HCT116 (cell line): ENCODE data around the gene PLA2G12B. TPM values are rescaled to one million over a fixed set of nuclear protein-coding genes. Genes with fewer than 3 reads are reported as not detected.

Experiments
- ATAC-seq: fragments of 200-7000 bp; cut with Tn5 transposase; 2 replicates; pipeline ENCODE4 v1.9.1; 2020; ENCODE audit warnings: mild to moderate bottlenecking, moderate library complexity
- BruUV-seq: library from RNA; stranded (reverse); fragments of 400-500 nt; replicated peaks from 2 replicates; lab custom pipeline; 2021; lab: Mats Ljungman, UMichigan
- CTCF ChIA-PET: fragments of 300-600 bp; sonication (Branson Sonifier 250); formaldehyde crosslinking; loops from one replicate; lab custom pipeline; 2021; ENCODE audit warnings: antibody characterized with exemption; lab: Charles Lee
- POLR2A ChIA-PET: fragments of 300-600, 350-600 bp; sonication (Branson Sonifier 250); formaldehyde crosslinking; loops from one replicate; lab custom pipeline; 2021; ENCODE audit warnings: antibody characterized with exemption; lab: Charles Lee
- RAD21 ChIA-PET, 2 experiments: fragments of 300-600 bp; sonication (Branson Sonifier 250); formaldehyde crosslinking; loops; one replicate each; lab custom pipeline; 2023; ENCODE audit warnings: low total read pairs in 2 of 2; ENCODE audit not compliant: uncharacterized antibody in 2 of 2, unreplicated experiment in 2 of 2, low non-redundant PET in 1 of 2; lab: Charles Lee
- DNase-seq: peaks from one replicate; pipeline ENCODE4 v3.0.0-alpha.2; 2010; ENCODE audit warnings: low read depth, low spot score
- H2AFZ ChIP-seq: fragments of 200-600 bp; shearing (Covaris generic), sonication (generic); 2 replicates; pipeline ENCODE4 v1.6.1; 2017; ENCODE audit warnings: low read depth, mixed run types, mixed read lengths, antibody characterized with exemption, low read length; ENCODE audit not compliant: poor library complexity, severe bottlenecking
- H3K27ac ChIP-seq: 2 replicates; pipeline ENCODE4 v1.5.1; 2012; ENCODE audit warnings: low read depth, low read length
- H3K27me3 ChIP-seq: fragments of 200-600 bp; sonication (generic); 2 replicates; pipeline ENCODE4 v1.6.1; 2016; ENCODE audit warnings: mixed run types, low read length, mixed read lengths; ENCODE audit not compliant: insufficient read depth
- H3K36me3 ChIP-seq, 2 experiments: fragments of 200-500 bp in 1 of 2; fragments of 200-600 bp in 1 of 2; sonication (Bioruptor generic) in 1 of 2; sonication (generic) in 1 of 2; 2 replicates each; pipeline versions ENCODE4 v1.5.1 to v1.6.1; 2014 to 2016; ENCODE audit warnings: low read length in 2 of 2, inconsistent platforms in 1 of 2, mixed read lengths in 1 of 2, mixed run types in 1 of 2; ENCODE audit not compliant: insufficient read depth in 2 of 2, control insufficient read depth in 1 of 2
- H3K4me1 ChIP-seq, 2 experiments: fragments of 200-600 bp in 1 of 2; sonication (generic) in 1 of 2; 2 replicates each; pipeline versions ENCODE4 v1.5.1 to v1.6.1; 2012 to 2017; ENCODE audit warnings: low read length in 2 of 2, inconsistent platforms in 1 of 2, mild to moderate bottlenecking in 1 of 2, mixed read lengths in 1 of 2, mixed run types in 1 of 2, moderate library complexity in 1 of 2; ENCODE audit not compliant: insufficient read depth in 2 of 2, control insufficient read depth in 1 of 2
- H3K4me2 ChIP-seq: fragments of 200-600 bp; sonication (generic); 2 replicates; pipeline ENCODE4 v1.6.1; 2017; ENCODE audit warnings: mixed run types, low read length, mixed read lengths
- H3K4me3 ChIP-seq, 2 experiments: fragments of 200-600 bp in 1 of 2; sonication (generic) in 1 of 2; replicated peaks in 1 of 2; 2 replicates each; pipeline ENCODE4 v1.5.1; 2011 to 2016; ENCODE audit warnings: low read length in 2 of 2, control low read depth in 1 of 2, low read depth in 1 of 2, mild to moderate bottlenecking in 1 of 2, mixed read lengths in 1 of 2, mixed run types in 1 of 2
- H3K79me2 ChIP-seq: fragments of 200-600 bp; sonication (generic); 2 replicates; pipeline ENCODE4 v1.6.1; 2017; ENCODE audit warnings: mild to moderate bottlenecking, mixed run types, low read length, moderate library complexity, mixed read lengths; ENCODE audit not compliant: insufficient read depth
- H3K9ac ChIP-seq: fragments of 200-600 bp; sonication (generic); 2 replicates; pipeline ENCODE4 v1.6.1; 2016; ENCODE audit warnings: low read length, mixed read lengths
- H3K9me2 ChIP-seq: fragments of 200-600 bp; sonication (generic), shearing (Covaris generic); 2 replicates; pipeline ENCODE4 v1.6.1; 2017; ENCODE audit warnings: mixed run types, mild to moderate bottlenecking, moderate library complexity; ENCODE audit not compliant: insufficient read depth
- H3K9me3 ChIP-seq, 2 experiments: fragments of 200-500 bp in 1 of 2; fragments of 200-600 bp in 1 of 2; sonication (Bioruptor generic) in 1 of 2; sonication (generic) in 1 of 2; 2 replicates each; pipeline ENCODE4 v1.6.1; 2014 to 2017; ENCODE audit warnings: low read length in 2 of 2, mixed read lengths in 2 of 2, inconsistent platforms in 1 of 2, low read depth in 1 of 2, mild to moderate bottlenecking in 1 of 2, mixed run types in 1 of 2, moderate library complexity in 1 of 2; ENCODE audit not compliant: control insufficient read depth in 1 of 2, insufficient read depth in 1 of 2
- H4K20me1 ChIP-seq: fragments of 200-600 bp; sonication (generic), shearing (Covaris generic); 2 replicates; pipeline ENCODE4 v1.6.1; 2017; ENCODE audit warnings: mixed run types, mild to moderate bottlenecking, moderate library complexity; ENCODE audit not compliant: insufficient read depth
- CBX3 ChIP-seq: IDR thresholded peaks from 2 replicates; pipeline ENCODE4 v1.6.1; 2012; ENCODE audit warnings: low read depth
- CEBPB ChIP-seq: IDR thresholded peaks from 2 replicates; pipeline ENCODE4 v1.6.1; 2012; ENCODE audit warnings: low read depth
- CTCF ChIP-seq, 3 experiments: fragments of 200-600 bp in 1 of 3; sonication (generic) in 1 of 3; IDR thresholded peaks in 2 of 3; conservative IDR thresholded peaks in 1 of 3; 2 replicates each; pipeline ENCODE4 v1.5.1; 2012 to 2017; ENCODE audit warnings: low read depth in 2 of 3, low read length in 2 of 3, antibody characterized with exemption in 1 of 3, borderline replicate concordance in 1 of 3, control low read depth in 1 of 3, mild to moderate bottlenecking in 1 of 3, mixed read lengths in 1 of 3, mixed run types in 1 of 3, moderate library complexity in 1 of 3; ENCODE audit not compliant: insufficient read depth in 1 of 3
- EZH2 ChIP-seq: fragments of 200-600 bp; sonication (generic); IDR thresholded peaks from 2 replicates; pipeline ENCODE4 v1.6.1; 2017; ENCODE audit warnings: antibody characterized with exemption, mixed run types
- EZH2phosphoT487 ChIP-seq: fragments of 200-600 bp; IDR thresholded peaks from 2 replicates; pipeline ENCODE4 v1.6.1; 2018; ENCODE audit warnings: antibody characterized with exemption, borderline replicate concordance
- FOSL1 ChIP-seq: IDR thresholded peaks from 2 replicates; pipeline ENCODE4 v1.6.1; 2012; ENCODE audit warnings: low read depth
- RAD21 ChIP-seq: IDR thresholded peaks from 2 replicates; pipeline ENCODE4 v1.6.1; 2012; ENCODE audit warnings: low read depth, mild to moderate bottlenecking
- REST ChIP-seq: IDR thresholded peaks from 2 replicates; pipeline ENCODE4 v1.6.1; 2012; ENCODE audit warnings: low read depth
- SIN3A ChIP-seq: IDR thresholded peaks from 2 replicates; pipeline ENCODE4 v1.6.1; 2012; ENCODE audit warnings: low read depth
- SP1 ChIP-seq: IDR thresholded peaks from 2 replicates; pipeline ENCODE4 v1.6.1; 2012; ENCODE audit warnings: low read depth
- TCF7L2 ChIP-seq: IDR thresholded peaks from 2 replicates; pipeline ENCODE4 v1.7.0; 2011; ENCODE audit warnings: borderline replicate concordance, inconsistent platforms; ENCODE audit not compliant: insufficient read depth, insufficient read length; ENCODE audit errors: extremely low read depth
- YY1 ChIP-seq: IDR thresholded peaks from 2 replicates; pipeline ENCODE4 v1.6.1; 2011; ENCODE audit warnings: low read length, low read depth, moderate library complexity, mild to moderate bottlenecking; ENCODE audit not compliant: insufficient replicate concordance; ENCODE audit errors: extremely low read depth
- ZBTB33 ChIP-seq: IDR thresholded peaks from 2 replicates; pipeline ENCODE4 v1.6.1; 2011; ENCODE audit warnings: mild to moderate bottlenecking, low read length, moderate library complexity; ENCODE audit not compliant: insufficient replicate concordance; ENCODE audit errors: extremely low read depth
- ZNF274 ChIP-seq: fragments of 200-500 bp; sonication (Bioruptor generic); IDR thresholded peaks from 2 replicates; pipeline ENCODE4 v1.6.1; 2014; ENCODE audit warnings: mild to moderate bottlenecking, low read depth, low read length, inconsistent platforms
- intact Hi-C: fragments of 100-400 bp; cut with micrococcal nuclease; formaldehyde crosslinking; loops from 2 replicates; pipeline ENCODE4 v1.10.0; 2022
- total RNA-seq: library from RNA; stranded (reverse); gene quantifications from one replicate; pipeline ENCODE4 v1.2.1, GENCODE V29; 2021; ENCODE audit not compliant: unreplicated experiment

PLA2G12B gene
- total RNA-seq, 1 experiment from 2014 or later, result not detected

GRCh38 chr10:72899545-72899944 lies 55.1 kb downstream of the PLA2G12B start (continued):
- no peak for TF ChIP-seq SIN3A
- TF ChIP-seq, all 23 proteins: peak for 0

- intact Hi-C loops, result no loop called here
- DNase-seq, result no peak
- RAD21 ChIA-PET, result no interaction called here
- TF ChIP-seq CTCF (IDR thresholded peaks at IDR 0.05 in 2 of 3, conservative IDR thresholded peaks at IDR 0.05 in 1 of 3; ENCODE audit: borderline replicate concordance in 1 of 3, insufficient read depth in 1 of 3, low read depth in 2 of 3, low read length in 2 of 3) (no peak), ZNF274 (no peak), TCF7L2 (no peak), EZH2phosphoT487 (no peak), YY1 (no peak), RAD21 (no peak), SP1 (no peak), FOSL1 (no peak), CBX3 (no peak), ZBTB33 (no peak), REST (no peak), CEBPB (no peak), SIN3A (no peak), EZH2 (no peak)
- CTCF ChIA-PET, result no interaction called here
- Histone ChIP-seq H3K4me1 (no peaks in the 10 kb centered on the region), H3K27me3 (no peaks in the 10 kb centered on the region), H3K79me2 (no peaks in the 10 kb centered on the region), H3K9ac (no peak overlapping the region), H3K9me3 (no peaks in the 10 kb centered on the region), H3K36me3 (no peaks in the 10 kb centered on the region), H3K27ac (no peak overlapping the region), H3K9me2 (no peaks in the 10 kb centered on the region), H4K20me1 (no peaks in the 10 kb centered on the region), H2AFZ (no peak overlapping the region), H3K4me2 (no peak overlapping the region), H3K4me3 (no peak overlapping the region)
- POLR2A ChIA-PET, result no interaction called here
- BruUV-seq, result no TSS peak
- ATAC-seq, result no peak
Measured at GRCh38 chr10:72898616-72899015, 56.0 kb downstream of the PLA2G12B start.
